ENCODE data around the gene PGAM2. TPM values are rescaled to one million over a fixed set of nuclear protein-coding genes. Genes with fewer than 3 reads are reported as not detected.
"Not testable (repeated sequence)": the region's sequence is repeated elsewhere in the genome, so short reads cannot be mapped to it uniquely, and the experiment has no call there.

The PGAM2 gene
- total and polyA plus RNA-seq, 2 experiments from 2014 or later: 2.9 to 7.8 TPM

DNA sequence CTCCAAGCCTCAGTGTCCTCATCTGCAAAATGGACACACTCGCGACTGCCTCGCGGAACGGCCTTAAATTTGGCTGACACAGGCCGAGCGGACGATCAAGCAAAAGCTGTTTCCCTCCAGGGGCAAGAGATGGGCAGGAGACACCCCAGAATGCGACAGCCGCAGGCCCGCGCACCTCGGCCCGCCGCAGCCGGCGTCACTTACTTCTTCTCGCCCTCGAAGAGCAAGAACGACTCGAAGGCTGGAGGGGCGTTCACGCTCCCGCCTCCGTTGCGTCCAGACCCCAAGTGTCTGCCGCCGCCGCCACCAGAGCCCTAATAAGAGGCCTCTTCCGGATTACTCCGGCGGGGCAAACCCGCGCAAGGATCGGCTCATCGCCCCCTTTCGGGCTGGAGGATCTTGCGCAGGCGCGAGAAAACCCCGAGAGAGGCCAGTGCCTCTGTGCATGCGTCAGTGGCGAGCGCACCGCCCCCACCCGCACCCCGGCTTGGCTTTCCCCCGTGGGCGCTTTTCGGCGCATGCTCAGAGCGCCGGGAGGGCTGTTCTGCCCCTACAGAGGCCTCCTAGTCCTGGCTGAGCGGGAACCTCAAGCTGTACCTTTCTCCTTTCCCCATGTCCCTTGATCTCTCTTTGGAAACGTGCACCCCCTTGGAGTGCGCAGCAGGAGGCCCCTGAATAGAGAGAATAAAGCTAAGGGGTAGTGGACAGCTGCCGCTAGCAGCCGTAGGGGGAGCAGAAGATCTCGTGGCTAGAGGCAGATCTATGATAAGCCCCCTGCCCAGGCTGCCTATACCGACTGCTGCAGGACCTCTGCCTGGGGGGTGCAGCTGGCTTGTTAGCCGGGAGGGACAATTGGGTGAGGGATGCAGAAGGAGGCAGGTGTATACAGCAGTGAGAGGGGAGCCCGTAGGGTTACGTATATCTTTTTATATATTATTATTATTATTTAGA is 46.2 kb downstream of the PGAM2 start:
- not testable (repeated sequence) for H3K9me2 ChIP-seq (ENCODE audit: insufficient read depth); H3F3A ChIP-seq (replicated peaks; ENCODE audit: low read depth); H3K4me1 Mint-ChIP-seq; H3K36me3 ChIP-seq (ENCODE audit: insufficient read depth); H3K36me3 Mint-ChIP-seq (ENCODE audit: low read depth); H2AFZ ChIP-seq; H3K79me2 ChIP-seq (replicated peaks; ENCODE audit: insufficient read depth); H3K27me3 ChIP-seq (ENCODE audit: insufficient read depth); H3K4me1 ChIP-seq (ENCODE audit: insufficient read depth); H3K9me3 Mint-ChIP-seq; H3K27me3 Mint-ChIP-seq (ENCODE audit: insufficient read depth, low read depth, poor library complexity); H4K20me1 ChIP-seq (replicated peaks; ENCODE audit: insufficient read depth); H3K27ac ChIP-seq (ENCODE audit: low read depth)
- H3K4me3 ChIP-seq: peak overlapping the region; percentile 74
- ATAC-seq (peak; percentile 93), DNase-seq (ENCODE audit: low spot score) (peak; percentile 95)
- peak overlapping the region; percentile 82 for H3K4me2 ChIP-seq
- TF ChIP-seq, protein P1, sequence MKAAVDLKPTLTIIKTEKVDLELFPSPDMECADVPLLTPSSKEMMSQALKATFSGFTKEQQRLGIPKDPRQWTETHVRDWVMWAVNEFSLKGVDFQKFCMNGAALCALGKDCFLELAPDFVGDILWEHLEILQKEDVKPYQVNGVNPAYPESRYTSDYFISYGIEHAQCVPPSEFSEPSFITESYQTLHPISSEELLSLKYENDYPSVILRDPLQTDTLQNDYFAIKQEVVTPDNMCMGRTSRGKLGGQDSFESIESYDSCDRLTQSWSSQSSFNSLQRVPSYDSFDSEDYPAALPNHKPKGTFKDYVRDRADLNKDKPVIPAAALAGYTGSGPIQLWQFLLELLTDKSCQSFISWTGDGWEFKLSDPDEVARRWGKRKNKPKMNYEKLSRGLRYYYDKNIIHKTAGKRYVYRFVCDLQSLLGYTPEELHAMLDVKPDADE (IDR thresholded peaks at IDR 0.05): peak; percentile 74
- peak; percentile 67 for TF ChIP-seq POLR2AphosphoS5 (IDR thresholded peaks at IDR 0.05; ENCODE audit: low read depth)
- TF ChIP-seq, protein P2, sequence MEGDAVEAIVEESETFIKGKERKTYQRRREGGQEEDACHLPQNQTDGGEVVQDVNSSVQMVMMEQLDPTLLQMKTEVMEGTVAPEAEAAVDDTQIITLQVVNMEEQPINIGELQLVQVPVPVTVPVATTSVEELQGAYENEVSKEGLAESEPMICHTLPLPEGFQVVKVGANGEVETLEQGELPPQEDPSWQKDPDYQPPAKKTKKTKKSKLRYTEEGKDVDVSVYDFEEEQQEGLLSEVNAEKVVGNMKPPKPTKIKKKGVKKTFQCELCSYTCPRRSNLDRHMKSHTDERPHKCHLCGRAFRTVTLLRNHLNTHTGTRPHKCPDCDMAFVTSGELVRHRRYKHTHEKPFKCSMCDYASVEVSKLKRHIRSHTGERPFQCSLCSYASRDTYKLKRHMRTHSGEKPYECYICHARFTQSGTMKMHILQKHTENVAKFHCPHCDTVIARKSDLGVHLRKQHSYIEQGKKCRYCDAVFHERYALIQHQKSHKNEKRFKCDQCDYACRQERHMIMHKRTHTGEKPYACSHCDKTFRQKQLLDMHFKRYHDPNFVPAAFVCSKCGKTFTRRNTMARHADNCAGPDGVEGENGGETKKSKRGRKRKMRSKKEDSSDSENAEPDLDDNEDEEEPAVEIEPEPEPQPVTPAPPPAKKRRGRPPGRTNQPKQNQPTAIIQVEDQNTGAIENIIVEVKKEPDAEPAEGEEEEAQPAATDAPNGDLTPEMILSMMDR (conservative IDR thresholded peaks at IDR 0.05; ENCODE audit: low read depth in 2 of 2): peak; percentile 58 to 78
- peak; percentile 72; the same call in 1 of the 2 replicates for TF ChIP-seq CREB1 (CRISPR knock-in tag; IDR thresholded peaks at IDR 0.05; ENCODE audit: low read depth)
- H3K4me3 Mint-ChIP-seq: peak overlapping the region; percentile 88
- H3K27ac Mint-ChIP-seq: 0 out of 2 replicates have a peak overlapping the region, but pooled peaks have one; percentile 31

DNA sequence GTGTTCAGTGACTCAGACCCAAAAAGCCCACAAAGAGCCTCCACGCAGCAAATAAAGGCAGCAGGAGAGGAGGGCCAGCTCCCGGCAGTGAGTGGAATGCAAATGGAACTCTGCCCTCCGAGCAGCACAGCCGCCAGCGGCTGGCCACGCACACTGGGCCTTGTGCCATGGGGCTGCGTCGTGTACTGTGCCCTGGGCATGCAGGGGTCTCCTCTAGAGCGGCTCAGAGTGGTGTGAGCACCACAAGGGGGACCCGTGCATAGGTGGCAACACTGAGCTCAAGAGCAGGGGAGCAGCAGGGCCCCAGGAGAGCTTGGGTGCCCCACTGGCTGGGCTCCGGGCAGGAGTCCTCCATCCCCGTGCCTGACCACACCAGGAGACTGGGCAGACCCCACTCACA is 50.3 kb downstream of the PGAM2 start:
- H3K4me1 ChIP-seq (ENCODE audit: insufficient read depth); ATAC-seq; H3K4me1 Mint-ChIP-seq; H4K20me1 ChIP-seq (replicated peaks; ENCODE audit: insufficient read depth); H3F3A ChIP-seq (replicated peaks; ENCODE audit: low read depth); H3K27me3 Mint-ChIP-seq (ENCODE audit: insufficient read depth, low read depth, poor library complexity); H3K79me2 ChIP-seq (replicated peaks; ENCODE audit: insufficient read depth); H3K36me3 Mint-ChIP-seq (ENCODE audit: low read depth); H3K4me3 Mint-ChIP-seq; H3K4me3 ChIP-seq; H3K9me3 Mint-ChIP-seq; H3K27me3 ChIP-seq (ENCODE audit: insufficient read depth); H3K4me2 ChIP-seq; H2AFZ ChIP-seq; H3K36me3 ChIP-seq (ENCODE audit: insufficient read depth); H3K27ac ChIP-seq (ENCODE audit: low read depth); DNase-seq (ENCODE audit: low spot score); H3K27ac Mint-ChIP-seq; H3K9me2 ChIP-seq (ENCODE audit: insufficient read depth): not testable (repeated sequence)

Small RNA genes lying within 50 kb of the gene (microRNA-seq; reads per million reads assigned to microRNA genes)
- not detected for gene MIR6837
- gene MIR6838: not detected

Other genes with a start within 250 kb of the PGAM2 start
- gene MRPS24, start 196.1 kb downstream of the PGAM2 start, total RNA-seq (2014; rRNA removed; shearing (Covaris generic)): 82.9 and 91.2 TPM in 2 replicates
- gene MRPS24, start 196.1 kb downstream of the PGAM2 start, polyA plus RNA-seq (2016; fragmentation: Nextera tagmentation; extraction: Ambion mirVana): 143 and 152 TPM in 2 replicates
- 13.2 and 14.7 TPM in 2 replicates for gene URGCP, start 159.0 kb downstream of the PGAM2 start, total RNA-seq (2014; rRNA removed; shearing (Covaris generic))
- gene URGCP, start 159.0 kb downstream of the PGAM2 start, polyA plus RNA-seq (2016; fragmentation: Nextera tagmentation; extraction: Ambion mirVana): 6.6 and 7.2 TPM in 2 replicates
- gene UBE2D4, start 139.1 kb downstream of the PGAM2 start, total RNA-seq (2014; rRNA removed; shearing (Covaris generic)): 6.1 and 8.4 TPM in 2 replicates
- gene UBE2D4, start 139.1 kb downstream of the PGAM2 start, polyA plus RNA-seq (2016; fragmentation: Nextera tagmentation; extraction: Ambion mirVana): 5.8 and 6.1 TPM in 2 replicates
- not detected in 2 replicates for gene SPDYE1, start 67.7 kb downstream of the PGAM2 start, total RNA-seq (2014; rRNA removed; shearing (Covaris generic))
- gene SPDYE1, start 67.7 kb downstream of the PGAM2 start, polyA plus RNA-seq (2016; fragmentation: Nextera tagmentation; extraction: Ambion mirVana): 1.4 and 1.6 TPM in 2 replicates
- gene DBNL, start 20.9 kb downstream of the PGAM2 start, total RNA-seq (2014; rRNA removed; shearing (Covaris generic)): 44.7 and 49.4 TPM in 2 replicates
- 17.1 and 18.1 TPM in 2 replicates for gene DBNL, start 20.9 kb downstream of the PGAM2 start, polyA plus RNA-seq (2016; fragmentation: Nextera tagmentation; extraction: Ambion mirVana)
- gene POLM, start 17.0 kb upstream of the PGAM2 start, total RNA-seq (2014; rRNA removed; shearing (Covaris generic)): 19.8 and 35.4 TPM in 2 replicates
- gene POLM, start 17.0 kb upstream of the PGAM2 start, polyA plus RNA-seq (2016; fragmentation: Nextera tagmentation; extraction: Ambion mirVana): 7.1 and 8.0 TPM in 2 replicates
- gene AEBP1, start 38.8 kb upstream of the PGAM2 start, total RNA-seq (2014; rRNA removed; shearing (Covaris generic)): 36.7 and 42.0 TPM in 2 replicates
- gene AEBP1, start 38.8 kb upstream of the PGAM2 start, polyA plus RNA-seq (2016; fragmentation: Nextera tagmentation; extraction: Ambion mirVana): 15.1 and 16.0 TPM in 2 replicates
- 111 and 127 TPM in 2 replicates for gene POLD2, start 58.0 kb upstream of the PGAM2 start, total RNA-seq (2014; rRNA removed; shearing (Covaris generic))
- 101 and 108 TPM in 2 replicates for gene POLD2, start 58.0 kb upstream of the PGAM2 start, polyA plus RNA-seq (2016; fragmentation: Nextera tagmentation; extraction: Ambion mirVana)
- 2.4 TPM in 1 of 2 replicates, not detected in the other for gene MYL7, start 75.8 kb upstream of the PGAM2 start, total RNA-seq (2014; rRNA removed; shearing (Covaris generic))
- gene MYL7, start 75.8 kb upstream of the PGAM2 start, polyA plus RNA-seq (2016; fragmentation: Nextera tagmentation; extraction: Ambion mirVana): 4.8 and 8.3 TPM in 2 replicates
- gene GCK, start 123.9 kb upstream of the PGAM2 start, total RNA-seq (2014; rRNA removed; shearing (Covaris generic)): 7.3 and 9.3 TPM in 2 replicates
- gene GCK, start 123.9 kb upstream of the PGAM2 start, polyA plus RNA-seq (2016; fragmentation: Nextera tagmentation; extraction: Ambion mirVana): 6.1 and 7.7 TPM in 2 replicates
- 94.5 and 114 TPM in 2 replicates for gene YKT6, start 135.4 kb upstream of the PGAM2 start, total RNA-seq (2014; rRNA removed; shearing (Covaris generic))
- 29.2 and 33.5 TPM in 2 replicates for gene YKT6, start 135.4 kb upstream of the PGAM2 start, polyA plus RNA-seq (2016; fragmentation: Nextera tagmentation; extraction: Ambion mirVana)